Colonic mucosa (tissue), 4 donors: ENCODE measurements around the gene TMEM187. TPM values are rescaled to one million over a fixed set of nuclear protein-coding genes. Genes with fewer than 3 reads are reported as not detected.

ENCODE experiments used
- DNase-seq: peaks from one replicate; pipeline ENCODE4 v3.0.0-alpha.2; 2020
- H3K27ac ChIP-seq: fragments of 200-600 bp; one replicate; pipeline ENCODE4 v1.8.0; 2021
- H3K27me3 ChIP-seq: fragments of 200-600 bp; one replicate; pipeline ENCODE4 v1.8.0; 2021
- H3K36me3 ChIP-seq: fragments of 200-600 bp; one replicate; pipeline ENCODE4 v1.8.0; 2021
- H3K4me1 ChIP-seq: fragments of 200-600 bp; one replicate; pipeline ENCODE4 v1.8.0; 2021; ENCODE audit warnings: mild to moderate bottlenecking
- H3K4me3 ChIP-seq: fragments of 200-600 bp; one replicate; pipeline ENCODE4 v1.8.0; 2021
- H3K9ac ChIP-seq, 2 donors: one replicate each; pipeline ENCODE4 v1.7.0; 2013; ENCODE audit warnings: control low read depth in 2 of 2, low read depth in 2 of 2, low read length in 2 of 2
- H3K9me3 ChIP-seq: fragments of 200-600 bp; one replicate; pipeline ENCODE4 v1.8.0; 2021
- intact Hi-C: fragments of 100-400 bp; cut with DNase I; formaldehyde crosslinking; loops from one replicate; pipeline ENCODE4 v1.14.1; 2022
- total RNA-seq, 2 donors: library from RNA; stranded (reverse); fragmentation: NEBNext Ultra II Directional in 1 of 2; extraction: Animal tissue kit (Norgen Biotek cat#: 25700) in 1 of 2; gene quantifications; one replicate each; pipeline ENCODE4 v1.2.1, GENCODE V29; 2021
- TF ChIP-seq, protein P1 (sequence below): fragments of 200-600 bp; IDR thresholded peaks from one replicate; pipeline ENCODE4 v1.8.0; 2022; ENCODE audit warnings: antibody characterized with exemption, mild to moderate bottlenecking
- donor health status: healthy.
- donor health status: DM: no; HTN: no; CAD: no.
- donor health status: DM: no; HTN: no; CAD: no.

The TMEM187 gene
- total RNA-seq, 2 donors from 2014 or later, result 8.7 to 19.2 TPM

GRCh38 chrX:154026136-154027021, 53.8 kb downstream of the TMEM187 start:
- Histone ChIP-seq H3K9ac (no peak overlapping the region), H3K36me3 (no peaks in the 10 kb centered on the region), H3K9me3 (no peaks in the 10 kb centered on the region), H3K4me3 (no peak overlapping the region), H3K27ac (no peak overlapping the region), H3K4me1 (no peaks in the 10 kb centered on the region), H3K27me3 (no peaks in the 10 kb centered on the region)
- no peak for DNase-seq
- TF ChIP-seq, protein P1, sequence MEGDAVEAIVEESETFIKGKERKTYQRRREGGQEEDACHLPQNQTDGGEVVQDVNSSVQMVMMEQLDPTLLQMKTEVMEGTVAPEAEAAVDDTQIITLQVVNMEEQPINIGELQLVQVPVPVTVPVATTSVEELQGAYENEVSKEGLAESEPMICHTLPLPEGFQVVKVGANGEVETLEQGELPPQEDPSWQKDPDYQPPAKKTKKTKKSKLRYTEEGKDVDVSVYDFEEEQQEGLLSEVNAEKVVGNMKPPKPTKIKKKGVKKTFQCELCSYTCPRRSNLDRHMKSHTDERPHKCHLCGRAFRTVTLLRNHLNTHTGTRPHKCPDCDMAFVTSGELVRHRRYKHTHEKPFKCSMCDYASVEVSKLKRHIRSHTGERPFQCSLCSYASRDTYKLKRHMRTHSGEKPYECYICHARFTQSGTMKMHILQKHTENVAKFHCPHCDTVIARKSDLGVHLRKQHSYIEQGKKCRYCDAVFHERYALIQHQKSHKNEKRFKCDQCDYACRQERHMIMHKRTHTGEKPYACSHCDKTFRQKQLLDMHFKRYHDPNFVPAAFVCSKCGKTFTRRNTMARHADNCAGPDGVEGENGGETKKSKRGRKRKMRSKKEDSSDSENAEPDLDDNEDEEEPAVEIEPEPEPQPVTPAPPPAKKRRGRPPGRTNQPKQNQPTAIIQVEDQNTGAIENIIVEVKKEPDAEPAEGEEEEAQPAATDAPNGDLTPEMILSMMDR, result no peak
- intact Hi-C loops, result no loop called here

DNA sequence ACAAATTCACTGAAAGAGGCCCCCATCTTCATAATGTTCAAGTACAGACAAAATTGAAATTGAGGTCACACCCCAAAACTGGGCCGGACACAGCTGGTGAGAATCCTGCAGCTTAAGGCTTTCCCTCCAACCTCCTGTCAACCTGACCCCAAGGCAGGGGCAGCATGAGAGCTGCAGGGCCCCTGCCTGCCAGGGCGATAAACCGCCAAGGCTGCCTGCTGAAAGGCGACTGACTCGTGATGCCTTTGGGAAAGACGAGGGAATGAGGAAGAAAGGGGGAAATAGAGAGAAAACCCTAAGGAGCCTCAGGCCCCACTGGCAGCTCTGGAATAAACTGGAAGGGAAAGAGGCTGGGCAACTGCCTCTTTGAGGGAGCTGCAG, 54.5 kb downstream of the TMEM187 start:
- intact Hi-C loops, result no loop called here
- TF ChIP-seq, protein P1, result no peak
- Histone ChIP-seq H3K4me3 (no peak overlapping the region), H3K27me3 (no peaks in the 10 kb centered on the region), H3K9ac (no peak overlapping the region), H3K36me3 (no peaks in the 10 kb centered on the region), H3K27ac (no peak overlapping the region), H3K4me1 (no peaks in the 10 kb centered on the region), H3K9me3 (no peaks in the 10 kb centered on the region)
- DNase-seq, result no peak

DNA sequence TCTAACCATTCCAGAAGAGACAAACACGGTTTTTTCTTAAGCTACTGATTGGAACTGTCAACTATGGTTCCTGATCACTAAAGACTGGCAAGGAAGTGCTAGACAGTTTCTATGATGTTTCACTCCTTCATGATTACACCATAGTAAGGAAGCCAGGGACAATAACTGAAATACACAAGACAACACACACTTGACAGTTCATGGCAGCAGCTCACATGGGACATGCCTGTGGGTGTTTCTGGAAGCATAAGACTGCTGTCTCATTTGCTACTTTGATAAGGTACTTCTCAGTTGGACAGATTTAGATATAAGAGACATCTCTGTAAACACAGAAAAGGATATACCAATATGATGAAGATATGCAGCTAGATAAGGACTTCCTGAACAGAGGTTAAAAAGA, 55.4 kb downstream of the TMEM187 start:
- no peaks in the 10 kb centered on the region for H3K4me1 ChIP-seq
- H3K9me3 ChIP-seq, result no peaks in the 10 kb centered on the region
- H3K27me3 ChIP-seq, result no peaks in the 10 kb centered on the region
- H3K4me3 ChIP-seq, result no peak overlapping the region
- H3K27ac ChIP-seq, result no peak overlapping the region
- no peak for DNase-seq
- TF ChIP-seq, protein P1, result no peak
- H3K36me3 ChIP-seq, result no peaks in the 10 kb centered on the region
- no peak overlapping the region for H3K9ac ChIP-seq
- intact Hi-C loops, result no loop called here

- peak; percentile 65 for DNase-seq
- TF ChIP-seq, protein P1, result no peak
- H3K9me3 ChIP-seq, result no peaks in the 10 kb centered on the region
- H3K27ac ChIP-seq, result no peak overlapping the region
- intact Hi-C loops, result no loop called here
- no peaks in the 10 kb centered on the region for H3K27me3 ChIP-seq
- H3K4me1 ChIP-seq, result no peaks in the 10 kb centered on the region
- H3K4me3 ChIP-seq, result no peak overlapping the region
- no peaks in the 10 kb centered on the region for H3K36me3 ChIP-seq
- H3K9ac ChIP-seq, result no peak overlapping the region
Observed at GRCh38 chrX:154028502-154029184, 56.1 kb downstream of the TMEM187 start.

- no peak overlapping the region for H3K4me3 ChIP-seq
- TF ChIP-seq, protein P1, result no peak
- H3K36me3 ChIP-seq, result no peaks in the 10 kb centered on the region
- no peaks in the 10 kb centered on the region for H3K27me3 ChIP-seq
- no peaks in the 10 kb centered on the region for H3K4me1 ChIP-seq
- H3K27ac ChIP-seq, result no peak overlapping the region
- DNase-seq, result peak; percentile 48
- H3K9me3 ChIP-seq, result no peaks in the 10 kb centered on the region
- no peak overlapping the region for H3K9ac ChIP-seq
- intact Hi-C loops, result no loop called here
Observed at GRCh38 chrX:154029439-154029838, 56.9 kb downstream of the TMEM187 start.
